ENCODE measurements around the gene MARCKSL1. TPM values are rescaled to one million over a fixed set of nuclear protein-coding genes. Genes with fewer than 3 reads are reported as not detected.
A peak's percentile ranks its signal among the peaks of the same experiment; 100 is the strongest.

Gene MARCKSL1, protein sequence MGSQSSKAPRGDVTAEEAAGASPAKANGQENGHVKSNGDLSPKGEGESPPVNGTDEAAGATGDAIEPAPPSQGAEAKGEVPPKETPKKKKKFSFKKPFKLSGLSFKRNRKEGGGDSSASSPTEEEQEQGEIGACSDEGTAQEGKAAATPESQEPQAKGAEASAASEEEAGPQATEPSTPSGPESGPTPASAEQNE
- 13.5 and 16.6 TPM in 2 replicates for total RNA-seq (2014; rRNA removed; shearing (Covaris generic))
- 22.1 and 22.2 TPM in 2 replicates for polyA plus RNA-seq (2016; fragmentation: Nextera tagmentation; extraction: Ambion mirVana)

DNA sequence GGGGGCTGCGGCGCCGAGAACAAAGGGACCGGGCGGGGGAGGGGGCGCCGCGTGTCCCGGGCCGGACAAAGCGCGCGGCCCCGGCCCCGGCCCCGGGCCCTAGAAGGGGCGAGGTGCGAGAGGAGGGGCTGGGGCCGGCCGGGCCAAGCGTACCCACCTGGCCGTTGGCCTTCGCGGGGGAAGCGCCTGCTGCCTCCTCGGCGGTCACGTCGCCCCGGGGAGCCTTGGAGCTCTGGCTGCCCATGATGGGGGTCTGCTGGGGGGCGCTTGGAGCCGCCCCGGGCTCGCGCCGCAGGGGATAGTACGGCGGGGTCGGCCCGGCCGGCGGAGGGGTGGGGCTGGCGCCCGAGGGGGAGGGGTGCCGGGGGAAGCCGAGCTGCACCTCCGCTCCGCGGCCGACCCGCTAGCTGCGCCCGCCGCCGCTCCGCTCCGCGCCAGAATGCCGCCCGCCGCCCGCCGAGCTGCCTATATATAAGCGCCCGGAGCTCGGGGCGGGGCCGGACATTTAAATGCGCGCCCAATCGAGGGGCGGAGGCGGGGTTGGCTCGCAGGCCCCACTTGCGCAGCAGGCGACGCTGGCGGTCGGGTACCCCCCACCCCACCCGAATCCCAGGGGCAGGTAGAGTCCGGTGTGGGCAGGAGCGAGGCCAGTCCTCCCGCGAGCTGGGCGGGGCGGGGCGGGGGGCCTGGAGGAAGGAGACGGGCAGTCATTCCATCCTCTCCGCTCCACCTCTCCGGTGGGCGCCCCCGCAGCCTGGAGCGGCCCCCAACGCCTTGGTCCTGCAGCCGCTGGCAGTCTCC is at the start of gene MARCKSL1:
Gene MARCKSL1 (minus strand): TSS at position 444 of the 801 bp plus-strand sequence. CDS start 200 bp downstream, at position 244.
- peak; percentile 79 for DNase-seq
- H3K4me3 ChIP-seq, result peak within 1 kb of the TSS; percentile 79
- peaks cover 13% of the 10 kb centered on the region; the same call in 1 of the 2 replicates for H3K4me1 ChIP-seq (ENCODE audit: insufficient read depth)
- peak within 1 kb of the TSS; percentile 62 for H2AFZ ChIP-seq
- 4 to 9% methylated on average over 28 to 72 of the region's 95 CpGs for WGBS, 2 experiments (ENCODE audit: low coverage in 1 of 2, low lambda C conversion rate in 2 of 2, missing lambda C conversion rate in 2 of 2)
- H3K4me2 ChIP-seq (ENCODE audit: unreplicated experiment), result peak within 1 kb of the TSS; percentile 77
- no peaks in the 10 kb centered on the region for H3K79me2 ChIP-seq (ENCODE audit: insufficient read depth)
- H4K20me1 ChIP-seq (ENCODE audit: insufficient read depth), result no peaks in the 10 kb centered on the region
- H3F3A ChIP-seq (ENCODE audit: insufficient read depth), result peaks cover 19% of the 10 kb centered on the region; the same call in 1 of the 2 replicates
- no peak within 1 kb of the TSS for H3K27ac ChIP-seq
- no peaks in the 10 kb centered on the region for H3K9me2 ChIP-seq (ENCODE audit: insufficient read depth)
- no peaks in the 10 kb centered on the region for H3K36me3 ChIP-seq (ENCODE audit: low read depth)
- peak within 1 kb of the TSS; percentile 76 for H3K9ac ChIP-seq
- no peaks in the 10 kb centered on the region for H3K27me3 ChIP-seq (replicated peaks; ENCODE audit: insufficient read depth)
- in situ Hi-C loops (cut with MboI), result no loop called here
- no peaks in the 10 kb centered on the region for H3K9me3 ChIP-seq (ENCODE audit: low read depth)
- TF ChIP-seq EZH2 (IDR thresholded peaks at IDR 0.05; ENCODE audit: insufficient read depth, poor library complexity, severe bottlenecking) (no peak), EZH2phosphoT487 (IDR thresholded peaks at IDR 0.05; ENCODE audit: insufficient read depth, low read depth) (no peak)

DNA sequence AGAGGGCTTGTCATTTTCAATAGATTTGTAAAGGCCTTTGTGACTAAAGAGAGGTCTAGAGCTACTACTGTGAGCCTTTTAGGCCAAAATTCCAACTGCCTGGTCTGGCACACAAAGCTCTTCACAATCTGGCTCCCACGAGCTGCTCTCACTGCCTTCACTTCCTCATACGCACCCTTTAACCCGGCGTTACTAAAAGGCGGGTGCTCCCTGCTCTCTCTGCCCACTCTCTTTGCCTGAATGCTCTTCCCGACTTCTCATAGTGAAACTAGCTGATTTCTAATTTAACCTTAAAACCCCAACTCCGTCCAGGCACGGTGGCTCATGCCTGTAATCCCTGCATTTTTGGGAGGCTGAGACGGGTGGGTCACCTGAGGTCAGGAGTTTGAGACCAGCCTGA is 44.0 kb upstream of the MARCKSL1 start:
- no peaks in the 10 kb centered on the region for H3F3A ChIP-seq (ENCODE audit: insufficient read depth)
- H3K27me3 ChIP-seq (replicated peaks; ENCODE audit: insufficient read depth), result no peaks in the 10 kb centered on the region
- H3K4me2 ChIP-seq (ENCODE audit: unreplicated experiment), result no peak overlapping the region
- TF ChIP-seq EZH2phosphoT487 (IDR thresholded peaks at IDR 0.05; ENCODE audit: insufficient read depth, low read depth) (no peak), EZH2 (IDR thresholded peaks at IDR 0.05; ENCODE audit: insufficient read depth, poor library complexity, severe bottlenecking) (no peak)
- no peak overlapping the region for H2AFZ ChIP-seq
- no peak overlapping the region for H3K4me3 ChIP-seq
- no peak overlapping the region for H3K9ac ChIP-seq
- no peaks in the 10 kb centered on the region for H4K20me1 ChIP-seq (ENCODE audit: insufficient read depth)
- no peak for DNase-seq
- no peaks in the 10 kb centered on the region for H3K9me3 ChIP-seq (ENCODE audit: low read depth)
- WGBS, 2 experiments (ENCODE audit: low coverage in 1 of 2, low lambda C conversion rate in 2 of 2, missing lambda C conversion rate in 2 of 2), result 95 to 96% methylated on average over 9 of the region's 9 CpGs
- no peak overlapping the region for H3K27ac ChIP-seq
- no peaks in the 10 kb centered on the region for H3K4me1 ChIP-seq (ENCODE audit: insufficient read depth)
- peaks cover 64% of the 10 kb centered on the region for H3K36me3 ChIP-seq (ENCODE audit: low read depth)
- in situ Hi-C loops (cut with MboI), result no loop called here
- no peaks in the 10 kb centered on the region for H3K79me2 ChIP-seq (ENCODE audit: insufficient read depth)
- no peaks in the 10 kb centered on the region for H3K9me2 ChIP-seq (ENCODE audit: insufficient read depth)

DNA sequence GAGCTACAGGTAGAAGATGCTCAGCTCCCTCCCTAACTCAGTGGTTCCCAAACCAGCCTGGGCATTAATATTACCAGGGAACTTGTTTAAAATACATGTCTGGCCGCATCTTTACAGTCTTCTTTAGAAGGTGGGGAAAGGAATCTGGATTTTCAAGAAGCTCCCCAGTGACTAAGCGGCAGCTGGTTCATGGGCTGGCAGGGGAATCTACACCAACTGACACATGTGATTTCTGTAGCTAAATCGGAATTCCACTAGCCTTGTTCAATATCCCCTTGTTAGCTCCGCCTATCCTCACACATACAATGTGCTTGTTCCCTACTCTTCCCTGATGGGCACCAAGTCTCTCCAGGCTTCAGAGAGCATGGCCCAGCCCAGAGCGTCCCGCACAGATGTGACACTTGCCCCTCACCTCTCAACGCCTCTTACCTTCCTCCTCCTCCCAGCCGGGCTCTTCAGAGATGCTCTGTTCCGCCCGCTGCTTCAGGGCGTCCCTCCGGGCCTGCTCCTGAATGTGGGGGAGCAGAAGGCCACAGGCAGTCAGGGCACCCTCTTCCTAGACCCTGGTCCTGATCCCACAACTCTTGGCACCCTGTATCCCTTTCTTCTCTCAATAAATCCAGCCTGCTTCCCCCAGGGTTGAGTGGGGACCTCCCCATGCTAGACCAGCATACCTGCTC is 41.6 kb upstream of the MARCKSL1 start:
- Histone ChIP-seq H2AFZ (no peak overlapping the region), H3K9me2 (ENCODE audit: insufficient read depth) (no peaks in the 10 kb centered on the region), H3K36me3 (ENCODE audit: low read depth) (peaks cover 55% of the 10 kb centered on the region; the same call in 1 of the 2 replicates), H4K20me1 (ENCODE audit: insufficient read depth) (no peaks in the 10 kb centered on the region), H3K4me1 (ENCODE audit: insufficient read depth) (no peaks in the 10 kb centered on the region), H3F3A (ENCODE audit: insufficient read depth) (no peaks in the 10 kb centered on the region), H3K9me3 (ENCODE audit: low read depth) (no peaks in the 10 kb centered on the region), H3K79me2 (ENCODE audit: insufficient read depth) (no peaks in the 10 kb centered on the region), H3K4me2 (ENCODE audit: unreplicated experiment) (no peak overlapping the region), H3K9ac (no peak overlapping the region), H3K27me3 (replicated peaks; ENCODE audit: insufficient read depth) (no peaks in the 10 kb centered on the region), H3K27ac (no peak overlapping the region), H3K4me3 (no peak overlapping the region)
- 84 to 86% methylated on average over 12 of the region's 12 CpGs for WGBS, 2 experiments (ENCODE audit: low coverage in 1 of 2, low lambda C conversion rate in 2 of 2, missing lambda C conversion rate in 2 of 2)
- no peak for DNase-seq
- TF ChIP-seq EZH2 (IDR thresholded peaks at IDR 0.05; ENCODE audit: insufficient read depth, poor library complexity, severe bottlenecking) (no peak), EZH2phosphoT487 (IDR thresholded peaks at IDR 0.05; ENCODE audit: insufficient read depth, low read depth) (no peak)
- in situ Hi-C loops (cut with MboI), result no loop called here

DNA sequence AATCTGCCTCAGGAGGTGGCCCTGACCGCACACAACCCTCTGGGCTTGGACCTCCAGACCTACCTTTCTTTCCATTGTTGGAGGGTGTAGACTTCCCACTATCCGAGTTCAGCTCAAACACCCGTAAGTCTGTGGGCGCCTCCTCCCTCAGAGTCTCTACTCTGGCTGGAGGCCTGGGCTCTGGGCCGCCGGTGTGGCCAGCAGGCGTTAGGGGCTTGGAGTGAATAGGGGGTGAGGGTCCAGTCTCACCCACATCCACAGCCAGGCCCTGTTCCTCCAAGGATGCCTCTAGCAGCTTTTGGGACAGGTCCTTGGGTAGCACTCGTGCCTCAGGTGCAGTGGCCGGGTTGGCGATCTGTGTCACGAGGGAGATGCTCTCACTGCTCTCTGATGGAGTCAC is 40.2 kb upstream of the MARCKSL1 start:
- no peak overlapping the region for H3K4me3 ChIP-seq
- no peak for DNase-seq
- no peak overlapping the region for H2AFZ ChIP-seq
- H3K27ac ChIP-seq, result no peak overlapping the region
- no peaks in the 10 kb centered on the region for H3K27me3 ChIP-seq (replicated peaks; ENCODE audit: insufficient read depth)
- no peak overlapping the region for H3K9ac ChIP-seq
- peaks cover 41% of the 10 kb centered on the region; the same call in 1 of the 2 replicates for H3K36me3 ChIP-seq (ENCODE audit: low read depth)
- in situ Hi-C loops (cut with MboI), result no loop called here
- no peak overlapping the region for H3K4me2 ChIP-seq (ENCODE audit: unreplicated experiment)
- H3F3A ChIP-seq (ENCODE audit: insufficient read depth), result no peaks in the 10 kb centered on the region
- 94 to 96% methylated on average over 11 of the region's 11 CpGs for WGBS, 2 experiments (ENCODE audit: low coverage in 1 of 2, low lambda C conversion rate in 2 of 2, missing lambda C conversion rate in 2 of 2)
- H3K79me2 ChIP-seq (ENCODE audit: insufficient read depth), result no peaks in the 10 kb centered on the region
- H3K9me2 ChIP-seq (ENCODE audit: insufficient read depth), result no peaks in the 10 kb centered on the region
- TF ChIP-seq EZH2phosphoT487 (IDR thresholded peaks at IDR 0.05; ENCODE audit: insufficient read depth, low read depth), result no peak
- TF ChIP-seq EZH2 (IDR thresholded peaks at IDR 0.05; ENCODE audit: insufficient read depth, poor library complexity, severe bottlenecking), result no peak
- no peaks in the 10 kb centered on the region for H4K20me1 ChIP-seq (ENCODE audit: insufficient read depth)
- no peaks in the 10 kb centered on the region for H3K9me3 ChIP-seq (ENCODE audit: low read depth)
- no peaks in the 10 kb centered on the region for H3K4me1 ChIP-seq (ENCODE audit: insufficient read depth)

Measured in GM23248 (cell line).